H9 (cell line): Measurements from ENCODE around the gene ALG8. TPM values are rescaled to one million over a fixed set of nuclear protein-coding genes. Genes with fewer than 3 reads are reported as not detected.

Experiments
- DNase-seq: peaks from one replicate; pipeline ENCODE4 v3.0.0-alpha.2; 2017
- H2AFZ ChIP-seq: one replicate; pipeline ENCODE4 v1.6.1; 2013; ENCODE audit warnings: mild to moderate bottlenecking, low read length, control low read depth, moderate library complexity
- H2AK5ac ChIP-seq: 2 replicates; pipeline ENCODE4 v1.6.1; 2013; ENCODE audit warnings: low read length, control low read depth, mixed read lengths; ENCODE audit not compliant: insufficient read length
- H2BK120ac ChIP-seq: one replicate; pipeline ENCODE4 v1.6.1; 2013; ENCODE audit warnings: low read depth, mild to moderate bottlenecking, low read length, control low read depth, inconsistent platforms; ENCODE audit not compliant: poor library complexity, severe bottlenecking
- H2BK12ac ChIP-seq: 2 replicates; pipeline ENCODE4 v1.6.1; 2013; ENCODE audit warnings: low read length, control low read depth, mixed read lengths, low read depth; ENCODE audit not compliant: insufficient read length
- H2BK15ac ChIP-seq: 2 replicates; pipeline ENCODE4 v1.6.1; 2013; ENCODE audit warnings: low read depth, low read length, control low read depth
- H2BK20ac ChIP-seq: one replicate; pipeline ENCODE4 v1.6.1; 2013; ENCODE audit warnings: low read depth, mild to moderate bottlenecking, low read length, control low read depth, inconsistent platforms; ENCODE audit not compliant: poor library complexity, severe bottlenecking
- H2BK5ac ChIP-seq: 2 replicates; pipeline ENCODE4 v1.6.1; 2013; ENCODE audit warnings: low read length, control low read depth, mixed read lengths; ENCODE audit not compliant: insufficient read length
- H3K14ac ChIP-seq: 2 replicates; pipeline ENCODE4 v1.6.1; 2013; ENCODE audit warnings: low read length, control low read depth; ENCODE audit not compliant: insufficient read depth
- H3K18ac ChIP-seq: 2 replicates; pipeline ENCODE4 v1.6.1; 2013; ENCODE audit warnings: low read depth, mild to moderate bottlenecking, mixed read lengths, low read length, control low read depth; ENCODE audit not compliant: insufficient read length
- H3K23ac ChIP-seq: 2 replicates; pipeline ENCODE4 v1.6.1; 2013; ENCODE audit warnings: low read length, control low read depth, mixed read lengths, low read depth; ENCODE audit not compliant: insufficient read length
- H3K23me2 ChIP-seq: 2 replicates; pipeline ENCODE4 v1.6.1; 2013; ENCODE audit warnings: low read depth, mild to moderate bottlenecking, mixed read lengths, low read length, control low read depth; ENCODE audit not compliant: insufficient read length, poor library complexity, severe bottlenecking
- H3K27ac ChIP-seq: 2 replicates; pipeline ENCODE4 v1.5.1; 2013; ENCODE audit warnings: low read length, control low read depth, mixed read lengths, low read depth; ENCODE audit not compliant: insufficient read length
- H3K27me3 ChIP-seq: 2 replicates; pipeline ENCODE4 v1.6.1; 2013; ENCODE audit warnings: low read length, control low read depth, inconsistent platforms; ENCODE audit not compliant: insufficient read depth
- H3K4ac ChIP-seq: 2 replicates; pipeline ENCODE4 v1.6.1; 2013; ENCODE audit warnings: low read depth, mild to moderate bottlenecking, control low read depth, inconsistent platforms, low read length, moderate library complexity
- H3K4me1 ChIP-seq: 2 replicates; pipeline ENCODE4 v1.6.1; 2013; ENCODE audit warnings: low read length, control low read depth, inconsistent platforms; ENCODE audit not compliant: insufficient read depth
- H3K4me2 ChIP-seq: 2 replicates; pipeline ENCODE4 v1.6.1; 2013; ENCODE audit warnings: low read length, control low read depth, mixed read lengths; ENCODE audit not compliant: insufficient read length, insufficient read depth
- H3K56ac ChIP-seq: 2 replicates; pipeline ENCODE4 v1.6.1; 2013; ENCODE audit warnings: low read depth, mild to moderate bottlenecking, mixed read lengths, low read length, control low read depth; ENCODE audit not compliant: insufficient read length
- H3K79me1 ChIP-seq: 2 replicates; pipeline ENCODE4 v1.6.1; 2013; ENCODE audit warnings: low read depth, mild to moderate bottlenecking, moderate library complexity, low read length, control low read depth, inconsistent platforms; ENCODE audit not compliant: insufficient read depth, poor library complexity, severe bottlenecking
- H3K79me2 ChIP-seq: 2 replicates; pipeline ENCODE4 v1.6.1; 2013; ENCODE audit warnings: low read length, control low read depth, inconsistent platforms; ENCODE audit not compliant: insufficient read depth
- H3K9ac ChIP-seq: 2 replicates; pipeline ENCODE4 v1.6.1; 2013; ENCODE audit warnings: low read length, control low read depth, mixed read lengths; ENCODE audit not compliant: insufficient read length; ENCODE audit errors: extremely low read depth
- H3K9me3 ChIP-seq: one replicate; pipeline ENCODE4 v1.6.1; 2013; ENCODE audit warnings: low read depth, low read length, inconsistent platforms; ENCODE audit not compliant: control insufficient read depth
- H3T11ph ChIP-seq: one replicate; pipeline ENCODE4 v1.6.1; 2013; ENCODE audit warnings: mild to moderate bottlenecking, low read length, control low read depth, inconsistent platforms
- H4K20me1 ChIP-seq: one replicate; pipeline ENCODE4 v1.6.1; 2013; ENCODE audit not compliant: control insufficient read depth, insufficient read length, insufficient read depth
- H4K5ac ChIP-seq: 2 replicates; pipeline ENCODE4 v1.6.1; 2013; ENCODE audit warnings: low read depth, mild to moderate bottlenecking, mixed read lengths, low read length, control low read depth; ENCODE audit not compliant: insufficient read length
- H4K8ac ChIP-seq: replicated peaks from 2 replicates; pipeline ENCODE4 v1.6.1; 2013; ENCODE audit warnings: low read length, control low read depth, mixed read lengths, low read depth; ENCODE audit not compliant: insufficient read length
- H4K91ac ChIP-seq: 2 replicates; pipeline ENCODE4 v1.6.1; 2013; ENCODE audit warnings: low read depth, mild to moderate bottlenecking, moderate library complexity, mixed read lengths, low read length, control low read depth; ENCODE audit not compliant: insufficient read length
- H3K27ac Mint-ChIP-seq, 3 experiments: 2 replicates in 2 of 3; 3 replicates in 1 of 3; pipeline ENCODE4 v1.8.0; 2020 to 2021; ENCODE audit warnings: mixed read lengths in 3 of 3, mild to moderate bottlenecking in 1 of 3, moderate library complexity in 1 of 3
- H3K27me3 Mint-ChIP-seq: 2 replicates; pipeline ENCODE4 v1.8.0; 2021; ENCODE audit warnings: low read depth, mild to moderate bottlenecking, moderate library complexity, mixed read lengths
- H3K36me3 Mint-ChIP-seq, 3 experiments: 2 replicates in 2 of 3; 3 replicates in 1 of 3; pipeline ENCODE4 v1.8.0; 2020 to 2021; ENCODE audit warnings: low read depth in 3 of 3, mixed read lengths in 3 of 3; ENCODE audit not compliant: insufficient read depth in 1 of 3
- H3K4me1 Mint-ChIP-seq, 2 experiments: 2 replicates each; pipeline ENCODE4 v1.8.0; 2020; ENCODE audit warnings: mixed read lengths in 2 of 2
- H3K4me3 Mint-ChIP-seq, 2 experiments: 2 replicates in 1 of 2; 3 replicates in 1 of 2; pipeline ENCODE4 v1.8.0; 2020 to 2021; ENCODE audit warnings: mild to moderate bottlenecking in 2 of 2, mixed read lengths in 2 of 2, moderate library complexity in 1 of 2
- H3K9me3 Mint-ChIP-seq, 2 experiments: 2 replicates in 1 of 2; 3 replicates in 1 of 2; pipeline ENCODE4 v1.8.0; 2020; ENCODE audit warnings: mild to moderate bottlenecking in 2 of 2, mixed read lengths in 2 of 2, moderate library complexity in 1 of 2
- CTCF ChIP-seq: fragments of 200-600 bp; sonication (generic); conservative IDR thresholded peaks from 3 replicates; pipeline ENCODE4 v1.8.0; 2021; ENCODE audit warnings: antibody characterized with exemption, mild to moderate bottlenecking
- WGBS: extraction: QIAGEN DNeasy Blood & Tissue Kit; methylation state at CpG from one replicate; pipeline ENCODE4 v1.1.7; 2013; ENCODE audit warnings: missing lambda C conversion rate, low lambda C conversion rate, mixed read lengths; ENCODE audit not compliant: insufficient read length; ENCODE audit errors: extremely low coverage; 5-methylcytosine and 5-hydroxymethylcytosine counted together
- total RNA-seq: library from RNA; stranded (reverse); gene quantifications from 2 replicates; pipeline ENCODE4 v1.2.1, GENCODE V29; 2021

The ALG8 gene
- total RNA-seq, 1 experiment from 2014 or later: 77.5 TPM

GRCh38 chr11:78111298-78111697 lies 28.1 kb downstream of the ALG8 start:
- Histone ChIP-seq H3T11ph (no peak overlapping the region), H3K23ac (no peak overlapping the region), H2BK120ac (no peak overlapping the region), H2BK15ac (no peak overlapping the region), H3K79me1 (no peaks in the 10 kb centered on the region), H3K18ac (no peak overlapping the region), H4K5ac (no peak overlapping the region), H2AK5ac (no peak overlapping the region), H3K79me2 (no peaks in the 10 kb centered on the region), H3K23me2 (no peaks in the 10 kb centered on the region), H4K20me1 (no peaks in the 10 kb centered on the region), H3K14ac (no peak overlapping the region), H3K4me1 (no peaks in the 10 kb centered on the region), H3K9me3 (no peaks in the 10 kb centered on the region), H2BK20ac (no peak overlapping the region), H3K56ac (no peak overlapping the region), H3K4me2 (no peak overlapping the region), H2BK12ac (no peak overlapping the region), H3K27me3 (no peaks in the 10 kb centered on the region), H3K27ac (no peak overlapping the region), H2BK5ac (no peak overlapping the region), H2AFZ (no peak overlapping the region), H3K4ac (no peak overlapping the region), H4K91ac (no peak overlapping the region), H3K9ac (no peak overlapping the region), H4K8ac (no peak overlapping the region)
- Mint-ChIP-seq H3K36me3 (peaks cover 11 to 53% (median 41%) of the 10 kb centered on the region in 3 experiments; a peak in 5 of 7 replicates), H3K4me1 (no peaks in the 10 kb centered on the region), H3K27me3 (no peaks in the 10 kb centered on the region), H3K9me3 (no peaks in the 10 kb centered on the region), H3K27ac (no peak overlapping the region), H3K4me3 (no peak overlapping the region)
- WGBS: no CpG with 5 or more reads among the region's 2 CpGs
- no peak for TF ChIP-seq CTCF
- no peak for DNase-seq
